HG03565 (cell line): Measurements from ENCODE around the gene BLZF1.
"Not testable (repeated sequence)": the region's sequence is repeated elsewhere in the genome, so short reads cannot be mapped to it uniquely, and the experiment has no call there.

ENCODE experiments used
- ATAC-seq: cut with Tn5 transposase; IDR thresholded peaks from one replicate; pipeline ENCODE4 v1.9.1; 2021; ENCODE audit warnings: mild to moderate bottlenecking, moderate library complexity; ENCODE audit not compliant: unreplicated experiment

BLZF1 gene

DNA sequence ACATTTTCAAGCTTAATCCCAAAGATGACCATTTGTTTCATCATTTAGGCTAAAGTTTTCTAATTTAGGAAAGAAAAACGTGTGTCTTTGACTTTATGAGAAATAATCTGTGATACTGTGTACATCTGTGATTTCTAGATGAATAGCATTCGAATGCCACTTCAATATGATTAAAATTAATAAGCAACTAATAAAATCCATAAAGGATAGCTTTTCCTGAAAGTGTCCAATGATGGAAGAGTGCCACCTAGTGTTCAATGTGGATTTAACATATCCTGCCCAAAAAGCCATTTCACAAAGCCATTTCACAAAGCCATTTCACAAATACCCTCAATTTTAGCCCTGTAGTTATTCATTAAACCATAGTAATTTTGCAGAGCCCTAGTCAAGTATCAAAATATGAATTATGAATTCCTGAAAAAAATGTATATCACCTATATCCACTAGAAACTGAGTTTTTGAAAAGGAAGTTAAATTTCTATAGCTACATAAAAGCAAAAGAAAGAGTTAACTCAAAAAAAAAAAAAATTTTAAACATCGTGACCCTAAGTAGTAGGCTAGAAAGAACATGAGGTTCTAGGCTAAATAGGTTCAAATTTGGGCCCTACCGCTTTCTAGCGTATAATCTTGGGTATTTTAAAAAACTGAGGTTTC lies 19.5 kb upstream of the BLZF1 start:
- no peak for ATAC-seq

DNA sequence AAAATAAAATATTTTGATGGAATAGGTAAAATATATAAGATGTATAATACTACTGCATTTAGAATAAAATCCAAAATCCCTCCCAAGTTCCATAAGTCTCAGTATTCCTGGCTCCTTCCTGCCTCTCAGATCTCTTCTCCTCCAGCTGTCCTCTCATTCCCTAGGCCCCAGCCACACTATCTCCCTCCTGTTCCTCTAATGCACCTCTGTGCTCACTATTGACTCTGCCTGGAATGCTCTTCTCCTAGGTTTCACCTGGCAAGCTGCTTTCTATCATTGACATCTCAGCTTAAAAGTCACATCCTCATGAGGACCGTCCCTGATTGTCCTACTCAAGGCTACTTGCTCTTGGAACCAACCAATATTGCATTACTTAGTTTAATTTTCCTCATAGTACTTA lies 7.6 kb upstream of the BLZF1 start:
- no peak for ATAC-seq

DNA sequence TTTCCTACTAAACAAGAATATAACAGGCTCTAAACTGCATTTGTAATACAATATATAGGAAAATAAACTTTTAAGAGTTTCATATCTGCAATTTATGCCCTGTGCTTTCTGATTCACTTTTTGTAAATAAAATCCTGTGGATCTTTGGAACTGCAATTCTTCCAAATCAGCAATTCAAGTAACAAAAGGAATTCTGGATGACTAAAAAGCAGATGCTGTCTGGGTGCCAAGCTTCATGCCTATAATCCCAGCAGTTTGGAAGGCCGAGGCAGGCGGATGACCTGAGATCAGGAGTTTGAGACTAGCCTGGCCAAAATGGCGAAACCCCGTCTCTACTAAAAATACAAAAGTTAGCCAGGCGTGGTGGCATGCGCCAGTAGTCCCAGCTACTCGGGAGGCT lies 6.7 kb upstream of the BLZF1 start:
- ATAC-seq: no peak

DNA sequence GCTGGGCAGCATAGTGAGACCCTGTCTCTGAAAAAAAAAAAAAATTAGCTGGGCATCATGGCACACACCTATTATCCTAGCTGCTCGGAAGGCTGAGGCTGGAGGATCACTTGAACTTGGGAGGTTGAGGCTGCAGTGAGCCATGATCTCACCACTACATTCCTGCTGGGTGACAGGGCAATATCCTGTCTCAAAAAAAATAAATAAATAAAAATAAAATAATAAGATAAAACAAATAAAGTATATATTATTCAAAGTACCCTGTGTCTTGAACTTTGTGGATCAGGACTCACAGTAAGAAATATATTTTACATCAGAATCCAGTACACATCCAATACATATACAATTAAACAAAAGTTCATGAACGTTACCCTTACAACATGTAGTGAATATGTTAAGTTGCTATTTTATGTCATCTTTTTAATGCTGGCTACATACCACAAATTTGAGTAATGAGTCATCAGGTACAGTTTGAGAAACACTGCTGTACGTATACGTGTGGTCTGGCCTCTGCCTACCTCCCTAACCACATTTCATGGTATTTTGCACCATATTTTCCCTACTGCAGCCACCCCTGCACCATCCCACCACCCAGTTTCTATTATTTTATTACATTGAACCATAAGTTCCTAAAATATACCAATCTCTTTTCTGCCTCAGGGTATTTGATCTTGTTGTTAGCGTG lies 4.8 kb upstream of the BLZF1 start:
- ATAC-seq: peak; percentile 47

DNA sequence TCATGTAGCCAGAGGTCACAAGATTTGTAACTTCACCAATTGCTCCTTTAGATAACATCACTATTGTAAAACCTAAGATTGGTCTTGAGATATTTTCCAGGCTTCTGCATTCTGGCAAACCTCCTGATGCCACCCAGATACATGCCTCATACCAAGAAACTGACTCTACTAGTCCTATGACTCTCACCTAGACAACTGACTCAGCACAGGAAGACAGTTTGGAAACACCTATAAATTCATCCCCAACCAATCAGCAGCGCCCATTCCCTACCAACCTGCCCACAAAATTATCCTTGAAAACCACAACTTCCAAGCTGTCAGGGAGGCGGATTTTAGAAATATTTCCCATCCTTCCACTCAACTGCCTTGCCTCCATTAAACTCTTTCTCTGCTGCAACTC lies 3.0 kb upstream of the BLZF1 start:
- no peak for ATAC-seq

DNA sequence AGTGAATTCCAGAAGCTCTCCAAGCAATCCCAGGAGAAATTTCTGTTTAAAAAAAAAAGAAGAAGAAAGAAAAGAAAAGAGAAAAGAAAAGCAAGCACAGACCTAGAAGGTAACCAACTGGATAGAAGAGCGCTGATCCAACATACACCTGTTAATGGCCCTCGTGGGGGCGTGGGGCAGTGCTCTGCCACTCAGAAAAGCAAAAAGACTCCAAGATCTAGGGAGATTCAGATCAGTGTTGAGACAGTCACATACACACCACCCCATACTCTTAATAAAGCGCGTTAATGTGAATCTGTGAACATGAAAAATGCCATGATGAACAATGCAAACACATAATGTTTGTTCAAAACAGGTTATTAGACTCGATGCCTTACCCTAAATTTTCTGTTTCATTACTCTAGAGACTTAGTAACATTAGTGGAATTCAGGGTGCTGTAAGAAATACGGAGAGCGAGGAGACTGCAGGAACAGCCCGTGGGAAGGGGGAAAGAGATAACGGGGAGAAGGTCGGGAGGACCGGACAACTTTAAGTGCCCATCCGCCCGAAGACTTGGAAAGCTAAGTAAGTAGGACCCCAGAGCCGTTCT lies 804 bp upstream of the BLZF1 start:
- ATAC-seq: no peak

DNA sequence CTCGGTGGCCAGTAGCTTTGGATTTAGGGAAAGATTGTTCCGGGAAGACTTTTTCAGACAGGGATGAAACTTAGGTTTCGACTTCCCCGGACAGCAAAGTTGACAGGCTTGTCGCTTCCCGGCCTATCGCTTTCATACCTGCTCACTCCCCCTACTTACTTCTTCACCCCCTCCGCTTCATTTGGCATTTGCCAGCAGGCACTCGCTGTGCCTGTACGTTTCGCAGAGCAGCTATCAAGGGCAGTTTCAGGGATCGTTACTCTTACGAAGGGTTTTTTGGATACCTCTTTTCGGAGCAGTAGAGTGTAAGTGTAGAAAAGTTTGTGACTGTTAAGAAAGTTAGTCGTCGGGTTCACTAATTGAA lies 393 bp downstream of the BLZF1 start:
- ATAC-seq: no peak

DNA sequence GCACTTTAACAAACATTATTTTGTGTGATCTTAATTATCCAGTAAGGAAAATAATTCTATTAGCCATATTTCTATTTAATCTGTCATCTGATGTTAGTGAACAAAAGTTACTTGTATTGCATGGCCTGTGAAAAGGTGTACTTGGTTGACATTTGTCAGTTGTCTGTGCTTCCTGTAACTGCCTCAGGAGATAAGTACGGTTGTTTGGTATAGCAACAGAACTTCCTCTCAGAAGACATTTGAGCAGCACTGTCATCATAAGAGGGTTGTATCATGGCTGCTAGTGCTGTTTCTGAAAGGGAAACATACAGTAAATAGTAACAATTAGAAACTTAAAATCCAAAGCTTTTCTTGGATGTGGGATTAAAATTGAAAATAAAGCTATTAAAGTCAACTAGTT lies 3.4 kb downstream of the BLZF1 start:
- no peak for ATAC-seq

DNA sequence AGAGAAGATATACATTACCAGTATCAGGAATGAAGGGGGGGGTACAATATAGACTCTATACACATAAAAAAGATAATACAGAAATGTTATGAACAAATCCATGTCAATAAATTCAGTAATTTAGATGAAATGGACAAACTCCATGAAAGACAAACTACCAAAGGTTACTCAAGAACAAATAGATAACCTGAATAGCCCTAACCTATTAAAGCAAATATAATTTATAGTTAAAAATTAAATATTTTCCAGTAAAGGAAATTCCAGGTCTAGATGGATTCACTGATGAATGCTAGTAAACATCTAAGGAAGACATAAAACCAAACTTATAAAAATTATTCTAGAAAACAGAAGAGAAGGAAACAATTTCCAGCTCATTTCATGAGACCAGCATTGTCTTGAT lies 13.2 kb downstream of the BLZF1 start:
- ATAC-seq: no peak

DNA sequence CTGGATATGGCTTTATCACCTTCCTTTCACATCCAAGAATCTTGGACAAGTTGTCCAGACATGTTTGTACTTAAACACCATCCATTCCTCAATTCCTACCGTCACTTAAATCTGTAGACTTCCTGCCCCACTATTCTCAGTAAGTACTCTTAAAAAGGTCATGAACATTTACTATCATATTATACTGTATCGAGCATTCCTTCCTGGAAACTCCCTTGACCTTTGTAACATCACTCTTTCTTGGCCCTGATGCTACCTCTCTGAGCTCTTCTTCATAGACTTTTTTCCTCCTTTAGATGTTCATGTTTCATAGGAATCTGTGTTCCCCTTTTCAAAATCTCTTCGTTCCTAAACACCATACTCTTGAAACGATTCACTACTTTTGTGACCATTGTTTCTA lies 15.5 kb downstream of the BLZF1 start:
- ATAC-seq: no peak

DNA sequence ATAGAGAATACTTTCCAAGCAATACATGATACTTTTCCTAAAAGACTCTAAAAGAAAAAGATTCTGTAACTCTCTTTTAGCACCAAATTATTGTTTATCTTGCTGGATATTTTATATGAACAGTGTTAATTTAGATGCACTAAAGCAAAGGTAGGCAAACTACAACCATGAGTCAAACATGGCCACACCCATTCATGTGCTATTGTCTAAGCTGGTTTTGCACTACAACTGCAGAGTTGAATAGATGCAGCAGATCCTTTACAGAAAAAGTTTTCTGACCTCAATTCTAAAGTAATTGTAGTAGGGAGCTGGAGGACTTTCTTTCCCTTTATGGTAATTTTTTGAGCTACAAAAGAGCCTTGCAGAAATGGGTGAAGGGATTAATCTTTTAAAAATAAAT lies 19.4 kb downstream of the BLZF1 start:
- no peak for ATAC-seq

DNA sequence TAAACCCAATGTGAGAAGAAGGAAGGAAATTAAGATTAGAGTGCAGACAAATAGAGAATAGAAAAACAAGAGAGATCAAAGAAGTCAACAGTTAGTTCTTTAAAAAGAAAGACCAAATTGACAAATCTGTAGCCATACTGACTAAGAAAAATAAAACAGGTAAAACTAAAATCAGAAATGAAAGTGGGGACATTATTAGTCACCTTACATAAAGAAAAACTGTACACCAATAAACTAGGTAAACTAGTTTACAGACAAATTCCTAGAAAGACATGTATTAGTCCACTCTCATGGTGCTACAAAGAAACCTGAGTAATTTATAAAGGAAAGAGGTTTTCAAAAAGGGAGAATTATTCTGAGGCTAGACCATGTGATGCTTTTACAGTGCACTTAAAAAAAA lies 22.3 kb downstream of the BLZF1 start:
- peak; percentile 88 for ATAC-seq

- no peak for ATAC-seq
These were observed 24.4 kb downstream of the BLZF1 start for GRCh38 chr1:169392406-169392805.

DNA sequence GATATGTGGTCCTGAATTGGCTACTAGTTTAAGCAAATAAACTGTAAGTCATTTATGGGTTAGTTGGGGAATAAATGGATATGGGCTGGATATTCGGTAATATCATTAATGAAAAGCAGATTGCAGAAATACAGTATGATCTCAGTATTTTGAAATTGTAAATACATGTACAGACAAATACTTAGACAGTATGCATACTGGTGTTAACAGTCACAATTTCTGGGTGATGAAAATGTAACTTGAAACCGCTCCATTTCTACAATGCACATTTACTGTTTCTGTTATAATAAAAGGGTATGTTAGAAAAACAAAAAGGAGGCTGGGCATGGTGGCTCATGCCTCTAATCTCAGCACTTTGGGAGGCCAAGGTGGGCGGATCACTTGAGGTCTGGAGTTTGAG lies 28.0 kb downstream of the BLZF1 start:
- no peak for ATAC-seq

- ATAC-seq: not testable (repeated sequence)
These were observed 34.6 kb downstream of the BLZF1 start for GRCh38 chr1:169402578-169402977.

- not testable (repeated sequence) for ATAC-seq
These were observed 40.3 kb downstream of the BLZF1 start for GRCh38 chr1:169408340-169408739.

GRCh38 chr1:169414952-169415351 lies 47.0 kb downstream of the BLZF1 start:
- no peak for ATAC-seq

GRCh38 chr1:169421309-169421708 lies 53.3 kb downstream of the BLZF1 start:
- no peak for ATAC-seq

DNA sequence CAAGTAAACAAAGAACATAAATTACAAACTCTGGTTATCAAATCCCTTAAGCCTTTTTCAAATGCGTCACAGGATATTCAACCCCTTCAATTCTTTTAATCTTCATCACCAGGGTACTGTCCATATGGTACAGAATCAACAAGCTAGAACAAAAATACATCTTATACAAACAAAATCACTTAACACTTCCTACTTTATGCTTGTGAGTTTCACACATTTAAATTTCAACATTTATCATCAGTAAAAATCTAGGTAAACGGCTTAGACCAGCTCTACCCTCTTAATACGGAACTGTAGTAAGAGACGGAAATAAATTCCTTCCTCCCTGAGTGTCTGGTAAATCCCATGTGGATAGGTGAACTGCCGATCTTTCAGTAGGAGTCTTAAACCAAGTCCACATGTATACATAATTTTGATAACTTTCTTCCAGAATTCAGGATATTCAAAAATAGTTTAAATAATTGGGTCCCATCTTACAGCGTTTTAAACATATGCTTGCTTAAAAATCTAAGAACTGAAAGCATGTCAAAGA lies 58.2 kb downstream of the BLZF1 start:
- no peak for ATAC-seq

DNA sequence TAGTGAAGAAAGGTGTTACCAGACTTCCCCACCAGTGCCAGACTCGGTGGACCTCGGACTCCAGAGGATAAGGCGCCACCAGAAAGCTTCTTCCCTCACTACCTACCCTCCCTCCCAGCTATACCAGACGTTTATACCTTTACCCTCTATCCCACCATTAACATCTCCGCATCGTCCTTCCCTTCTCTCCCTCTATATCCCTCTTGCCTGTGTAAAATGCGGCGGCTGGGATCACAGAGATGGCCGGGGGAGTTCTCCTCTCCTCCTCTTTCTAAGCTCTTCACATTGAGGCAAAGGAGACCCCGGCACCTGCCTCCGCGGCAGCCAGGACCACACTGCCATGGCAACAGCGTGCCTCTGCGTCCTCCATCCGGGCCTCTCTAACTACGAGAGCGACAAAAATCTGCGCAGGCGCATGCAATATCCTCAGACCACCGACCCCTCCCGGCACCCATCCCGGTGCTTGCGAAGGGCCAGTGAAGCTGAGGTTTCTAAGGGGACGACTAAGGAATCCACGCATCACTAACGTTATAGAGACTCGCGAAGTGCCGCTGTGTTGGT lies 59.2 kb downstream of the BLZF1 start, which contains the start of gene CCDC181:
Gene CCDC181, minus strand, starts transcription at position 394 of the 561 bp plus-strand sequence. CDS start 2,547 bp downstream, outside the sequence.
- ATAC-seq: peak; percentile 95
